ENCODE measurements around the gene C12orf75. TPM values are rescaled to one million over a fixed set of nuclear protein-coding genes. Genes with fewer than 3 reads are reported as not detected.

The C12orf75 gene
- total and polyA plus RNA-seq, 2 donors (not counting 3 experiments of a cell fraction or from before 2014, with no cell fraction given) = 23.6 to 60.7 TPM

GRCh38 chr12:105294886-105295479 lies 35.5 kb upstream of the C12orf75 start:
- H3K27ac ChIP-seq (ENCODE audit: insufficient read depth, low read depth, low read length) = no peak overlapping the region
- H4K20me1 ChIP-seq (replicated peaks; ENCODE audit: control insufficient read depth, extremely low read depth, insufficient read depth, low read length) = no peaks in the 10 kb centered on the region
- BruUV-seq (replicated peaks) = no TSS peak
- H3K9me3 ChIP-seq (replicated peaks; ENCODE audit: control insufficient read depth, insufficient read depth, low read length) = no peaks in the 10 kb centered on the region
- no peaks in the 10 kb centered on the region for H3K27me3 ChIP-seq (ENCODE audit: control insufficient read depth in 2 of 2, insufficient read depth in 2 of 2, low read length in 2 of 2)
- peaks cover 11% of the 10 kb centered on the region for H3K4me1 ChIP-seq (ENCODE audit: control insufficient read depth, extremely low read depth, insufficient read depth, low read length)
- FAIRE-seq (no peak), DNase-seq (ENCODE audit: low read depth, low spot score) (no peak)
- H3K4me2 ChIP-seq (ENCODE audit: insufficient read depth, low read length) = no peak overlapping the region
- no peak overlapping the region for H3K4me3 ChIP-seq (replicated peaks in 1 of 3; ENCODE audit: insufficient read depth in 1 of 3, low read depth in 1 of 3, low read length in 3 of 3)
- no peak overlapping the region for H3K9ac ChIP-seq (replicated peaks; ENCODE audit: extremely low read depth, insufficient read depth, low read length)
- H3K79me2 ChIP-seq (ENCODE audit: control insufficient read depth, insufficient read depth, low read length) = no peaks in the 10 kb centered on the region
- ChIA-PET CTCF (interaction anchor here (1.0 to 1.4 kb wide), 2 partner anchors 10 to 13 kb away, joined by 3 to 4 read pairs; no protein-coding TSS in a partner anchor), POLR2A (no interaction called here)
- H2AFZ ChIP-seq (ENCODE audit: low read depth, low read length) = no peak overlapping the region
- TF ChIP-seq MYC (IDR thresholded peaks at IDR 0.05; ENCODE audit: low read depth, low read length) (no peak), POLR2A (IDR thresholded peaks at IDR 0.05; ENCODE audit: low read depth, low read length) (no peak), EZH2 (IDR thresholded peaks at IDR 0.05; ENCODE audit: borderline replicate concordance, low read depth, low read length, severe bottlenecking) (no peak), POLR2AphosphoS5 (IDR thresholded peaks at IDR 0.05; ENCODE audit: insufficient read depth, low read depth, low read length) (no peak), CTCF (IDR thresholded peaks at IDR 0.05; ENCODE audit: extremely low read depth in 1 of 2, insufficient read depth in 1 of 2, low read depth in 1 of 2, low read length in 2 of 2) (no peak), JUN (IDR thresholded peaks at IDR 0.05; ENCODE audit: borderline replicate concordance, insufficient read depth, insufficient read length, low read depth) (no peak), GATA2 (IDR thresholded peaks at IDR 0.05; ENCODE audit: insufficient read depth, insufficient read length, low read depth, low read length) (no peak), MAX (IDR thresholded peaks at IDR 0.05; ENCODE audit: insufficient read depth, insufficient read length) (no peak)
- dilution Hi-C loops (cut with MboI; ENCODE audit: extremely low pct_ligation_motif_present, low sequenced_read_pairs) = no loop called here
- intact Hi-C loops (cut with micrococcal nuclease) = no loop called here
- H3K36me3 ChIP-seq (ENCODE audit: control insufficient read depth in 2 of 2, extremely low read depth in 1 of 2, insufficient read depth in 2 of 2, low read length in 2 of 2) = no peaks in the 10 kb centered on the region
- no peaks in the 10 kb centered on the region for H3K9me1 ChIP-seq (replicated peaks; ENCODE audit: control insufficient read depth, extremely low read depth, insufficient read depth, low read length)
